Cardiac muscle cell (in vitro differentiated cells and primary cell): ENCODE results near the gene STK17B. TPM values are rescaled to one million over a fixed set of nuclear protein-coding genes. Genes with fewer than 3 reads are reported as not detected.

Experiments
- DNase-seq, 2 donors: peaks; one replicate each; pipeline versions ENCODE4 v3.0.0 to v3.0.0-alpha.2; 2010 to 2017; ENCODE audit warnings: low read depth in 1 of 2, low spot score in 1 of 2
- H3K27ac ChIP-seq: fragments of 200-600 bp; sonication (generic); 2 replicates; pipeline ENCODE4 v1.5.1; 2016
- H3K27me3 ChIP-seq: fragments of 200-600 bp; sonication (generic); 2 replicates; pipeline ENCODE4 v1.6.0; 2016; ENCODE audit warnings: control low read depth
- H3K36me3 ChIP-seq: fragments of 200-600 bp; sonication (generic); 2 replicates; pipeline ENCODE4 v1.5.1; 2016; ENCODE audit warnings: control low read depth
- H3K4me1 ChIP-seq: fragments of 200-600 bp; sonication (generic); 2 replicates; pipeline ENCODE4 v1.8.1; 2017; ENCODE audit warnings: low read depth, mild to moderate bottlenecking, mixed run types
- H3K4me3 ChIP-seq: fragments of 200-600 bp; sonication (generic); 2 replicates; pipeline ENCODE4 v1.5.1; 2016; ENCODE audit warnings: mild to moderate bottlenecking
- H3K9me3 ChIP-seq: fragments of 200-600 bp; sonication (generic); 2 replicates; pipeline ENCODE4 v1.5.1; 2017; ENCODE audit warnings: low read depth, mild to moderate bottlenecking, control low read depth
- polyA plus RNA-seq: library from polyadenylated mRNA; unstranded; fragments of >200 nt; fragmentation: Nextera tagmentation; extraction: Ambion mirVana; gene quantifications from 2 replicates; pipeline ENCODE4 v1.2.1, GENCODE V29; 2016
- total RNA-seq: library from RNA; depleted of rRNA; stranded (reverse); fragments of >200 nt; gene quantifications from 2 replicates; pipeline ENCODE4 v1.2.3, GENCODE V29; 2016
- TF ChIP-seq, protein P1 (sequence below): IDR thresholded peaks from 2 replicates; pipeline ENCODE4 v1.5.1; 2012; ENCODE audit warnings: low read depth, mild to moderate bottlenecking, low read length

STK17B gene
- total and polyA plus RNA-seq, 2 experiments from 2014 or later, result 2.6 to 12.9 TPM

DNA sequence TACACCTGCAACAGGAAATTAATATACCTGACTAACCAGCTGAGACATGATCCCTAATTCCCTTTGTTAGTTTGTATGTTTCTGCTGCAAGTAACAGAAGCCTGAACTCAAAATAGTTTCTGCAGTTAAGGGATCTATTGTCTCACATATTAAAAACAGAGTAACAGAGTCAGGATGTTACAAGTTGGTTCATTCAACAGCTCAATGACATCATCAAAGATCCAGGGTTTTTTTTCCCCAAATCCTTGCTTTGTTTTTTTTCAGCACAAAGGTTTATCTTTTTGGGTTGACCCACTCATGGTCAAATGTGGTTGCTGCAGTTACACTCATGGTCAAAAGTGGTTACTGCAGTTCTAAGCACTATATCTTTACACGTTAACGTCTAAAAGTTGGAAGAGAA lies 67.8 kb downstream of the STK17B start:
- Histone ChIP-seq H3K4me3 (no peak overlapping the region), H3K27ac (no peak overlapping the region), H3K4me1 (no peaks in the 10 kb centered on the region), H3K36me3 (no peaks in the 10 kb centered on the region), H3K27me3 (no peaks in the 10 kb centered on the region), H3K9me3 (no peaks in the 10 kb centered on the region)
- no peak for DNase-seq
- TF ChIP-seq, protein P1, sequence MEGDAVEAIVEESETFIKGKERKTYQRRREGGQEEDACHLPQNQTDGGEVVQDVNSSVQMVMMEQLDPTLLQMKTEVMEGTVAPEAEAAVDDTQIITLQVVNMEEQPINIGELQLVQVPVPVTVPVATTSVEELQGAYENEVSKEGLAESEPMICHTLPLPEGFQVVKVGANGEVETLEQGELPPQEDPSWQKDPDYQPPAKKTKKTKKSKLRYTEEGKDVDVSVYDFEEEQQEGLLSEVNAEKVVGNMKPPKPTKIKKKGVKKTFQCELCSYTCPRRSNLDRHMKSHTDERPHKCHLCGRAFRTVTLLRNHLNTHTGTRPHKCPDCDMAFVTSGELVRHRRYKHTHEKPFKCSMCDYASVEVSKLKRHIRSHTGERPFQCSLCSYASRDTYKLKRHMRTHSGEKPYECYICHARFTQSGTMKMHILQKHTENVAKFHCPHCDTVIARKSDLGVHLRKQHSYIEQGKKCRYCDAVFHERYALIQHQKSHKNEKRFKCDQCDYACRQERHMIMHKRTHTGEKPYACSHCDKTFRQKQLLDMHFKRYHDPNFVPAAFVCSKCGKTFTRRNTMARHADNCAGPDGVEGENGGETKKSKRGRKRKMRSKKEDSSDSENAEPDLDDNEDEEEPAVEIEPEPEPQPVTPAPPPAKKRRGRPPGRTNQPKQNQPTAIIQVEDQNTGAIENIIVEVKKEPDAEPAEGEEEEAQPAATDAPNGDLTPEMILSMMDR, result no peak

DNA sequence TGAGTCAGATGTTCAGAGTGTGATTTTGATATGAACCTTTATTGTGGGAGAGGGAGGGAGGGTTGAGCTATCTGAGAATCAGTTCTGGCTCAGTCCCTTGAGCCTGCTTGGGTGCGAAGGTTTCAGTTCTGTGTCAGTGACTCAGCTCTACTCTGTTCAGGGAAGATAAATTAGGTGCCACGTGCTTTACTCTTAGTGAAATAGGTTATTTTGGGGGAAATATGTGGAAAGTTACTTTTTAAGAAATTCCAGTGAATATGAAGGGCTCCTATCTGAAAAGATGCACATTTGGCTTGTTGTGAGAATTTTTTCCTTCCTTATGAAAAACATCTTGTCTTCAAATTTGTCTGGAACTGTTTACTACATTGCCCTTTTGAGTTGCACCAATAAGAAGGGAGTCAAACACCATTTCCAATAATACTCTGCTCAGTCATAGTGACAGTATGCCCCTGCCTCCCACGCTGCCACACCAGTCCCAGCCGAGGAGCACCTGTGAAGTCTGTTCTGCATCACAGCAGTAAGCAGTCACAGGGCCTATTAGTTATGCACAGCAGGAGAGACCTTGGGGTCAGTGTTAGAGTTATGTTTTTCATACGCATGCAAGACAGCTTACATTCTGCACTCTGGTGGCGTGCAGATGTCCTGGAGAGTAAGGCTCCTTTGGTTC lies 69.9 kb downstream of the STK17B start:
- TF ChIP-seq, protein P1, result no peak
- H3K9me3 ChIP-seq, result no peaks in the 10 kb centered on the region
- peak in 1 of 2 donors; percentile 43 for DNase-seq
- H3K4me3 ChIP-seq, result no peak overlapping the region
- no peak overlapping the region for H3K27ac ChIP-seq
- no peaks in the 10 kb centered on the region for H3K27me3 ChIP-seq
- no peaks in the 10 kb centered on the region for H3K36me3 ChIP-seq
- no peaks in the 10 kb centered on the region for H3K4me1 ChIP-seq

DNA sequence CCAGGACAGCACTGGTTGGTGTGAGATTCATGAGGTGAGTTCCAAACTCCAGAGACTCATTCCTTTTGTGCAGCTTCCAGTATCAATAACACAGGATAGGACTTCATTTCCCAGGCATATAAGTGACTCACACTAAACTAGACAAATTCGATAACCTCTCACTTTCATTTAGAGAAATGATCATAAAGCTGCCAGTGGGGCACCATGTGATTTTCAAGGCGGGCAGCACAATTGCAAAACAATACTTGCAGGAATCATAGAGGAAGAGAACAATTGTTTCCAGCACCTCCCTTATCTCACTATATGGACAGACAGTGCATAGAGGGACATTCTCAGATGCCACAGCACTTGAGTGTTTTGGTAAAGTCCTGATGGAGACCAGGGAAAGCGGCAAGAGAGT lies 71.5 kb downstream of the STK17B start:
- no peak for DNase-seq
- TF ChIP-seq, protein P1, result no peak
- Histone ChIP-seq H3K36me3 (no peaks in the 10 kb centered on the region), H3K27me3 (no peaks in the 10 kb centered on the region), H3K4me3 (no peak overlapping the region), H3K27ac (no peak overlapping the region), H3K9me3 (no peaks in the 10 kb centered on the region), H3K4me1 (no peaks in the 10 kb centered on the region)

DNA sequence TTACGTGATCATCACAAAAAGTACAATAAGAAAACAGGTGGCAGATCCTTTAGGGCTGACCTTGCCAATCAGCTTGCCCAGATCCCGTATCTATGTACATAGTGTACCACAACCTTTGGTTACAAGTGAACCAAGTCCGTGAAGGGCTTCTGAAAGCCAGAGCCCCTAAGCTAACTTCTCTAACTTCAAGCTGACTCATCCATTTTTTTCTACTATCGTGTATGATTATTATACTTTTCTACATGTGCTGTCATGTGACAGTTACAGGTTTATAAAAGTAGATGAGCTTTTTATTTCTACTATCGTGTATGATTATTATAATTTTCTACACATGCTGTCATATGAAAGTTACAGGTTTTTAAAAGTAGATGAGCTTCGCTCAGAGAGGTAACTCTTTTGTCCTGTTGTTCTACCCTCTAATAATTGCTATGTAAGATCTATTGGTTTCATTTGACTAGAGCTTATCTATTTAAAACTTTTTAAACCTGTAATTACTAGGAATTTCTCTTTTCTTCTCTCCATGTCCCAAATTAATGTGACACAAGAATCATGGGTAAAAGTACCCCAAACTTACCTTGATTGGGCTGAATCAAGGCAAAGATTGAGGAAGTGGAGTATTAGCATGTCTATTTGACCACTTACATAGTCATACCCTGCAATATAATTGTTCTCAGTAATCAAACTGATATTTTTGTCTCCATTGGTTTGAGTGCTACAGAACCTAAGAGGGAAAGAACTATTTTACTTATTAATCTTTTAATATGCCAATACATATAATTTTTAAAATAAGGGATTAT lies 73.3 kb downstream of the STK17B start:
- no peak overlapping the region for H3K27ac ChIP-seq
- no peak overlapping the region for H3K4me3 ChIP-seq
- H3K27me3 ChIP-seq, result no peaks in the 10 kb centered on the region
- TF ChIP-seq, protein P1, result no peak
- no peaks in the 10 kb centered on the region for H3K9me3 ChIP-seq
- DNase-seq, result no peak
- H3K4me1 ChIP-seq, result no peaks in the 10 kb centered on the region
- H3K36me3 ChIP-seq, result no peaks in the 10 kb centered on the region

DNA sequence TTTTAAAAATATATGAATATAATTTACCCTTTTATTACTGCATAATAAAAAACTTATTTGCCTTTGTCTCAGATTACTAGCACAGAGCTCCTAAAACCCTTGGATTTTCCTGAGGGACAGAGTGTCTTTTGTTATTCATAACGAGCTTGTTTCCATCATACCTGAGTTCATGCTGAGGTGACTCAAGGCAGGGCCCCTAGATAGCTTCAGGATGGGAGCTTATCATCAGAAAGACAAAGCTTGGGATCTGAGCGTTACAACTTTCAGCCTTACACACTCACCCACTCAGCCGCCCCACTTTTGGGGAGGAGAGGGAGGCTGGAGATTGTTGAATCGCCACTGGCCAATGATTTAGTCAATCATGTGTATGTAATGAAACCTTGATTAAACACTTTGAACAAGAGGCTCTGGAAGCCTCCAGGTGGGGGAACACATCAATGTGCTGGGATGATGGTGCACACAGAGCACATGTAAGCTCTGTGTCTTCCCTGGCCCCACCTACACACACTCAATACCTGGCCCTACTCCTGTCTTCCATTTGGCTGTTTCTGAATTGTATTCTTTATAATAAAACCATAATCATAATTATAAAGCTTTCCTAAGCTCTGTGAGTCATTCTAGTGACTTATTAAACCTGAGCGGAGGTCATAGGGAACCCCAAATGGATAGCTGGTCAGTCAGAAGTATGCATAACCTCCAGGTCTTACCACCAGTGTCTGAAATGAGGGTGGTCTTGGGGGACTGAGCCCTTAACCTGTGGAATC lies 74.2 kb downstream of the STK17B start:
- TF ChIP-seq, protein P1, result no peak
- DNase-seq, result no peak
- H3K4me3 ChIP-seq, result no peak overlapping the region
- H3K27me3 ChIP-seq, result no peaks in the 10 kb centered on the region
- no peaks in the 10 kb centered on the region for H3K36me3 ChIP-seq
- no peak overlapping the region for H3K27ac ChIP-seq
- H3K4me1 ChIP-seq, result no peaks in the 10 kb centered on the region
- no peaks in the 10 kb centered on the region for H3K9me3 ChIP-seq
